GM18858 (cell line): ENCODE results near the gene LILRB5.
"Not testable (repeated sequence)": the region's sequence is repeated elsewhere in the genome, so short reads cannot be mapped to it uniquely, and the experiment has no call there.

Experiments
- ATAC-seq: cut with Tn5 transposase; IDR thresholded peaks from one replicate; pipeline ENCODE4 v1.9.1; 2021; ENCODE audit not compliant: unreplicated experiment

Gene LILRB5

GRCh38 chr19:54277111-54277615 is 20.1 kb upstream of the LILRB5 start:
- ATAC-seq = not testable (repeated sequence)

GRCh38 chr19:54275951-54276350 is 18.9 kb upstream of the LILRB5 start:
- no peak for ATAC-seq

- not testable (repeated sequence) for ATAC-seq
Measured at GRCh38 chr19:54274516-54274915, 17.4 kb upstream of the LILRB5 start.

- ATAC-seq = no peak
Measured at GRCh38 chr19:54273821-54274220, 16.7 kb upstream of the LILRB5 start.

GRCh38 chr19:54272181-54272580 is 15.1 kb upstream of the LILRB5 start:
- not testable (repeated sequence) for ATAC-seq

GRCh38 chr19:54271587-54271986 is 14.5 kb upstream of the LILRB5 start:
- ATAC-seq = not testable (repeated sequence)

- no peak for ATAC-seq
Measured at GRCh38 chr19:54271106-54271505, 14.0 kb upstream of the LILRB5 start.

GRCh38 chr19:54268936-54269335 is 11.9 kb upstream of the LILRB5 start:
- no peak for ATAC-seq

- ATAC-seq = no peak
Measured at GRCh38 chr19:54266133-54266532, 9.1 kb upstream of the LILRB5 start.

- ATAC-seq = no peak
Measured at GRCh38 chr19:54262470-54262869, 5.4 kb upstream of the LILRB5 start.

GRCh38 chr19:54262066-54262465 is 5.0 kb upstream of the LILRB5 start:
- no peak for ATAC-seq

GRCh38 chr19:54256250-54257115 is 590 bp downstream of the LILRB5 start:
- ATAC-seq = no peak

GRCh38 chr19:54255105-54255775 is 1.8 kb downstream of the LILRB5 start:
- ATAC-seq = no peak

- no peak for ATAC-seq
Measured at GRCh38 chr19:54254195-54254906, 2.7 kb downstream of the LILRB5 start.

GRCh38 chr19:54253331-54254194 is 3.5 kb downstream of the LILRB5 start:
- no peak for ATAC-seq

GRCh38 chr19:54252845-54253244 is 4.2 kb downstream of the LILRB5 start:
- ATAC-seq = no peak

- no peak for ATAC-seq
Measured at GRCh38 chr19:54252243-54252642, 4.8 kb downstream of the LILRB5 start.

- no peak for ATAC-seq
Measured at GRCh38 chr19:54248016-54248601, 9.0 kb downstream of the LILRB5 start.

GRCh38 chr19:54247106-54247930 is 9.8 kb downstream of the LILRB5 start:
- no peak for ATAC-seq
